ENCODE results near the gene XG. TPM values are rescaled to one million over a fixed set of nuclear protein-coding genes. Genes with fewer than 3 reads are reported as not detected.
A peak's percentile ranks its signal among the peaks of the same experiment; 100 is the strongest.

Gene XG
- total and polyA plus RNA-seq, 7 donors: 0.03 to 1.1 TPM; not detected in 5

DNA sequence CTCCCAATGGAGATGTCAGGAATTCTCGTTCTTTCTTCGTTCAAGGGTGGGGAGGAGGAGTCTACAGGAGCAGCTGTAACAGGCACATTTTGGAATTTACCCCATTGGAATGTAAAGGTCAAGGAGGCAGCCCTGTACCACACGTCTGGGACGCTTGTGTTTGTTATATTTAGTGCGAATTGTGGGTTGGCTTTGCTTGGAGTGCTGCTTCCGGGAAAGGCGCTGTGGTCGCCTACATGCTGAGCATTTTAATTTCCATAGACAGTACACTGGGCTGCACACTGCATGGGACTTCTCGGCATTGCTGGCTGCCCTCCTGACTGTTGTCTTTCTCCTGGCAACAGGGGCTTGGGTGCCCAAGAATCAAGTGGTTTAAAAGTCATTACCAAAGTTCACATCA, 89.7 kb downstream of the XG start:
- no peaks in the 10 kb centered on the region for H3K9me3 ChIP-seq
- WGBS, 2 donors: 70 to 86% methylated on average over 9 of the region's 9 CpGs
- no peak overlapping the region for H3K27ac ChIP-seq
- no peak for DNase-seq
- H3K36me3 ChIP-seq: no peaks in the 10 kb centered on the region
- intact Hi-C loops (cut with DNase I): no loop called here
- H3K4me1 ChIP-seq: no peaks in the 10 kb centered on the region
- no peak overlapping the region for H3K4me3 ChIP-seq
- TF ChIP-seq, protein P1, sequence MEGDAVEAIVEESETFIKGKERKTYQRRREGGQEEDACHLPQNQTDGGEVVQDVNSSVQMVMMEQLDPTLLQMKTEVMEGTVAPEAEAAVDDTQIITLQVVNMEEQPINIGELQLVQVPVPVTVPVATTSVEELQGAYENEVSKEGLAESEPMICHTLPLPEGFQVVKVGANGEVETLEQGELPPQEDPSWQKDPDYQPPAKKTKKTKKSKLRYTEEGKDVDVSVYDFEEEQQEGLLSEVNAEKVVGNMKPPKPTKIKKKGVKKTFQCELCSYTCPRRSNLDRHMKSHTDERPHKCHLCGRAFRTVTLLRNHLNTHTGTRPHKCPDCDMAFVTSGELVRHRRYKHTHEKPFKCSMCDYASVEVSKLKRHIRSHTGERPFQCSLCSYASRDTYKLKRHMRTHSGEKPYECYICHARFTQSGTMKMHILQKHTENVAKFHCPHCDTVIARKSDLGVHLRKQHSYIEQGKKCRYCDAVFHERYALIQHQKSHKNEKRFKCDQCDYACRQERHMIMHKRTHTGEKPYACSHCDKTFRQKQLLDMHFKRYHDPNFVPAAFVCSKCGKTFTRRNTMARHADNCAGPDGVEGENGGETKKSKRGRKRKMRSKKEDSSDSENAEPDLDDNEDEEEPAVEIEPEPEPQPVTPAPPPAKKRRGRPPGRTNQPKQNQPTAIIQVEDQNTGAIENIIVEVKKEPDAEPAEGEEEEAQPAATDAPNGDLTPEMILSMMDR (IDR thresholded peaks at IDR 0.05): no peak
- TF ChIP-seq POLR2A (IDR thresholded peaks at IDR 0.05) (no peak), EP300 (IDR thresholded peaks at IDR 0.05) (no peak), POLR2AphosphoS5 (IDR thresholded peaks at IDR 0.05) (no peak)
- H3K27me3 ChIP-seq: no peaks in the 10 kb centered on the region

DNA sequence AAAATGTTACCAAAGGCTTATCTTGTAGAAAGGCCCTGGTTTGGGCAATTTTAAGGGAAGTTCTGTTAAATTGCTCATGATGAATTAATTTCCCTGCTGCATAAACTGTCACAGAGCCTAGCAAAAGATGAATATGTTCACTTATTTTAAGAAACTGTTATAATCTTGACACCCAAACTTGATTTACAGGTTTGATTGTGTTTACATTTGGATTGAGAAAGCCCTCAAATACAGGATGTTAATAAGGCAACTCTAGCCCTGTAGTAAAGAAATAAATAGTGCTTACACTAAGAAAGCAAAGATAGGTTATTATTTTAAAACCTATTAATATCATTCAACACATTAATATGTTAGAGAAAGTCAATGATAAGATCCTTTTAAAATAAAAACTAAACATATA, 95.2 kb downstream of the XG start:
- Histone ChIP-seq H3K36me3 (no peaks in the 10 kb centered on the region), H3K27ac (no peak overlapping the region), H3K4me3 (no peak overlapping the region), H3K9me3 (no peaks in the 10 kb centered on the region), H3K27me3 (no peaks in the 10 kb centered on the region), H3K4me1 (peaks cover 0 to 6% (median 0%) of the 10 kb centered on the region in 4 donors)
- TF ChIP-seq, protein P1 (IDR thresholded peaks at IDR 0.05): no peak
- TF ChIP-seq POLR2AphosphoS5 (IDR thresholded peaks at IDR 0.05) (no peak), POLR2A (IDR thresholded peaks at IDR 0.05) (no peak), EP300 (IDR thresholded peaks at IDR 0.05) (no peak)
- no peak for DNase-seq
- intact Hi-C loops (cut with DNase I): no loop called here

DNA sequence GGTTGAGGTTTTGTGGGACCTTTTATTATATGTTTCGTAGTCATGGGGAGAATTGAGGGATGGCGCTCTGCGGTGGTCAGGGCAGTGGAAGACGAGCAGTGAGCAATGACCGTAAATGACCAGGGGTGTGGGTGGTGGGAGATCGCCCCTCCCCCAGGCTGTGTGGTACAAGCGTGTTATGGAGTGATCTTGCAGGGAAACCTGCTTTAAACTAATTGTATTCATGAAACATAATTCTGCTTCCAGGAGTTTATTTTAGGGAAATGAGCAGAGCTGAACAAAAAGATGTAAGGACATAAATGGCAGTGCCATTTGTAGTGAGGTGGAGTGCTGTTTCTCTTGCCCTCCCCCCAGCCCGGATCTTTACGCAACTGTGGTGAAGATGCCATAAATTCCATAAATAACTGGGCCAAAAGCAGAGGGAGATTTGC, 97.0 kb downstream of the XG start:
- peak overlapping the region in 2 of 4 donors; percentile 5 for H3K4me3 ChIP-seq

DNA sequence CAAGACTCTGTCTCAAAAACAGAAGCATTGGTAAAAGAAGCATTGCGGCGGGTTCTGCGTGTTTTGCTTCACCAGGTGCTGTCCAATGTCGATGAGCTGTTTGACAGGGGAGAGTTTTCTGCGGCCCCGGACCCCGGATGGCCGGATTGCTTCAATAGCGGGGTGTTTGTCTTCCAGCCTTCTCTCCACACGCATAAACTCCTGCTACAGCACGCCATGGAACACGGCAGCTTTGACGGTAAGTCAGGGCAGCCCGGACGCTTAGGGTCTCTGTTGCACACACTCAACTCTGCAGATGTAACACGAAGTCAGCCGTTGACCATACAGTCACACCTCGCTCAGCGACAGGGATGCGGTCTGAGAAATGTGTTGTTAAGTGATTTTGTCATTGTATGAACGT, 103.1 kb downstream of the XG start:
- Histone ChIP-seq H3K27me3 (no peaks in the 10 kb centered on the region), H3K27ac (no peak overlapping the region), H3K9me3 (no peaks in the 10 kb centered on the region), H3K4me3 (no peak overlapping the region), H3K36me3 (no peaks in the 10 kb centered on the region), H3K4me1 (no peaks in the 10 kb centered on the region)
- intact Hi-C loops (cut with DNase I): no loop called here
- TF ChIP-seq POLR2A (IDR thresholded peaks at IDR 0.05) (no peak), POLR2AphosphoS5 (IDR thresholded peaks at IDR 0.05) (no peak), EP300 (IDR thresholded peaks at IDR 0.05) (no peak)
- TF ChIP-seq, protein P1 (IDR thresholded peaks at IDR 0.05): no peak
- 95 to 97% methylated on average over 21 of the region's 21 CpGs for WGBS, 2 donors
- no peak for DNase-seq

More for the DNA sequence above, 97.0 kb downstream of the XG start:
- DNase-seq: no peak
- Histone ChIP-seq H3K27ac (peak overlapping the region in 1 of 4 donors; percentile 29), H3K36me3 (no peaks in the 10 kb centered on the region), H3K4me1 (peaks cover 0 to 6% (median 0%) of the 10 kb centered on the region in 4 donors), H3K27me3 (no peaks in the 10 kb centered on the region), H3K9me3 (no peaks in the 10 kb centered on the region)
- no peak for TF ChIP-seq POLR2AphosphoS5 (IDR thresholded peaks at IDR 0.05)
- TF ChIP-seq EP300 (IDR thresholded peaks at IDR 0.05): no peak
- no peak for TF ChIP-seq POLR2A (IDR thresholded peaks at IDR 0.05)
- TF ChIP-seq, protein P1 (IDR thresholded peaks at IDR 0.05): no peak
- WGBS, 2 donors: 81 to 90% methylated on average over 9 of the region's 9 CpGs
- intact Hi-C loops (cut with DNase I): no loop called here

DNA sequence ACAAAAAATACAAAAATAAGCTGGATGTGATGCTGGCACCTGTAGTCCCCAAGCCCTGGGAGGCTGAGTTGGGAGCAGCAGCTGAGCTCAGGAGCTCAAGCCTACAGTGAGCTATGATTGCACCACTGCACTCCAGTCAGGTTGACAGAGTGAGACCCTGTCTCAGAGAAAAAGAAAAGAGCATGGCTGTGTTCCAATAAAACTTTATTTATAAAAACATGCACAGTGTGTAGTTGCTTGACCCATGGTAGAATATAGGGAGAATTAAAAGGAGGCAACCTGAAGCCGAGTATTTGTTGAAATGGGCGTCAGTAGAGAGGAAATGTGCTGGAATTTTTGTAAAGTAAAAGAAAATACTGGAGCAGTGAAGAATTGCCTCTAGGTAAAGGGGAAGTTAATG, 103.9 kb downstream of the XG start:
- H3K27me3 ChIP-seq: no peaks in the 10 kb centered on the region
- no peaks in the 10 kb centered on the region for H3K4me1 ChIP-seq
- H3K36me3 ChIP-seq: no peaks in the 10 kb centered on the region
- DNase-seq: no peak
- WGBS, 2 donors: 94 to 96% methylated on average over 2 of the region's 2 CpGs
- TF ChIP-seq POLR2AphosphoS5 (IDR thresholded peaks at IDR 0.05): no peak
- TF ChIP-seq, protein P1 (IDR thresholded peaks at IDR 0.05): no peak
- no peak overlapping the region for H3K4me3 ChIP-seq
- intact Hi-C loops (cut with DNase I): no loop called here
- H3K9me3 ChIP-seq: no peaks in the 10 kb centered on the region
- H3K27ac ChIP-seq: no peak overlapping the region
